ENCODE results near the gene LAMTOR1.

DNA sequence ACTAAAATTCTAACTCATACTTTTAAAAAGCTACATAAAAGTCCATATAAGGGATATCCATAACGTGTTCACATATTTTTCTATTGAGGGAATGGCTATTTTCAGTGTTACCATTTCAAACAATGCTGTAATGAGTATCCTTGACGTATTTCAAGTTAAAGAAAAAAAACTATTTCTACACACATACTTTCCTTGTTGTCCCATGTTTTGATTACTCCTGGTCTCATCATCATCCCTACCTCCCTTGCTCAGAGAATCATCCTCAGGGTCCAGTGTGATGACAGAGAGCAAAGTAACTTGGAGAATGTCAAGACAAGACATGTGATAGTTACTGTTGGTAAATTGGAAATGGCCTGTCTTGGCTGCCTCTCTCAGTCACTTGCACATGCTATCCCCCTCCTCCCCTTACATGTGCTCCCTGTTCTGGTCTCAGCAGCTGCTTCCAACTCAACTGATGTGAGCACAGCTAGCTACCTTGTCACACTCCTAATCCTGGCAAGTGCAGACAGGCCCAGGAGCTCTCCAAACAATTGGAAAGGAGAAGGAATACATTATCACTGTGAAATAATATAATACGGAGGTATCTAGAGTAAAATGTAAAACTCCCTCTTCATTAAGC, 44.6 kb downstream of the LAMTOR1 start:
- TF ChIP-seq, protein P1, sequence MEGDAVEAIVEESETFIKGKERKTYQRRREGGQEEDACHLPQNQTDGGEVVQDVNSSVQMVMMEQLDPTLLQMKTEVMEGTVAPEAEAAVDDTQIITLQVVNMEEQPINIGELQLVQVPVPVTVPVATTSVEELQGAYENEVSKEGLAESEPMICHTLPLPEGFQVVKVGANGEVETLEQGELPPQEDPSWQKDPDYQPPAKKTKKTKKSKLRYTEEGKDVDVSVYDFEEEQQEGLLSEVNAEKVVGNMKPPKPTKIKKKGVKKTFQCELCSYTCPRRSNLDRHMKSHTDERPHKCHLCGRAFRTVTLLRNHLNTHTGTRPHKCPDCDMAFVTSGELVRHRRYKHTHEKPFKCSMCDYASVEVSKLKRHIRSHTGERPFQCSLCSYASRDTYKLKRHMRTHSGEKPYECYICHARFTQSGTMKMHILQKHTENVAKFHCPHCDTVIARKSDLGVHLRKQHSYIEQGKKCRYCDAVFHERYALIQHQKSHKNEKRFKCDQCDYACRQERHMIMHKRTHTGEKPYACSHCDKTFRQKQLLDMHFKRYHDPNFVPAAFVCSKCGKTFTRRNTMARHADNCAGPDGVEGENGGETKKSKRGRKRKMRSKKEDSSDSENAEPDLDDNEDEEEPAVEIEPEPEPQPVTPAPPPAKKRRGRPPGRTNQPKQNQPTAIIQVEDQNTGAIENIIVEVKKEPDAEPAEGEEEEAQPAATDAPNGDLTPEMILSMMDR (conservative IDR thresholded peaks at IDR 0.05), result no peak
- TF ChIP-seq EZH2 (IDR thresholded peaks at IDR 0.05; ENCODE audit: low read depth), result no peak
